Endothelial cell of umbilical vein (primary cell): ENCODE results near the gene RADIL. TPM values are rescaled to one million over a fixed set of nuclear protein-coding genes. Genes with fewer than 3 reads are reported as not detected.

Experiments
- BruUV-seq: library from RNA; stranded (reverse); fragments of 400-500 nt; replicated peaks from 2 replicates; lab custom pipeline; 2021; lab: Mats Ljungman, UMichigan
- CTCF ChIA-PET: fragments of 300-600, 350-600 bp; sonication (Branson Sonifier 250); formaldehyde crosslinking; loops from one replicate; lab custom pipeline; 2021; ENCODE audit warnings: antibody characterized with exemption, inconsistent platforms; lab: Charles Lee
- POLR2A ChIA-PET: fragments of 300-600, 350-600 bp; sonication (Branson Sonifier 250); formaldehyde crosslinking; loops from one replicate; lab custom pipeline; 2021; ENCODE audit warnings: antibody characterized with exemption, inconsistent platforms; lab: Charles Lee
- DNase-seq: peaks from one replicate; pipeline ENCODE4 v3.0.0-alpha.2; 2011; ENCODE audit warnings: low read depth, low spot score
- FAIRE-seq: peaks from 2 replicates; lab custom pipeline; 2011; peaks lifted over from hg19 to GRCh38; lab: Jason Lieb, UNC
- H2AFZ ChIP-seq: 2 replicates; pipeline ENCODE4 v1.6.0; 2012; ENCODE audit warnings: low read depth, low read length, control low read depth, inconsistent platforms
- H3K27ac ChIP-seq: 2 replicates; pipeline ENCODE4 v1.5.1; 2011; ENCODE audit warnings: low read depth, mild to moderate bottlenecking, control low read depth, low read length, moderate library complexity; ENCODE audit not compliant: insufficient read depth
- H3K27me3 ChIP-seq, 2 experiments: 2 replicates each; pipeline versions ENCODE4 v1.6.0 to v1.6.1; 2011; ENCODE audit warnings: low read length in 2 of 2, mixed read lengths in 1 of 2; ENCODE audit not compliant: control insufficient read depth in 2 of 2, insufficient read depth in 2 of 2
- H3K36me3 ChIP-seq, 2 experiments: 2 replicates in 1 of 2; 3 replicates in 1 of 2; pipeline ENCODE4 v1.5.1; 2011; ENCODE audit warnings: low read length in 2 of 2, mild to moderate bottlenecking in 1 of 2, moderate library complexity in 1 of 2; ENCODE audit not compliant: control insufficient read depth in 2 of 2, insufficient read depth in 2 of 2; ENCODE audit errors: extremely low read depth in 1 of 2
- H3K4me1 ChIP-seq: 3 replicates; pipeline ENCODE4 v1.5.1; 2011; ENCODE audit warnings: mild to moderate bottlenecking, low read length; ENCODE audit not compliant: control insufficient read depth, insufficient read depth; ENCODE audit errors: extremely low read depth
- H3K4me2 ChIP-seq: 2 replicates; pipeline ENCODE4 v1.6.1; 2011; ENCODE audit warnings: low read length, control low read depth, mixed read lengths; ENCODE audit not compliant: insufficient read depth
- H3K4me3 ChIP-seq, 3 experiments: fragments of 200-600 bp in 1 of 3; sonication (generic), shearing (Covaris generic) in 1 of 3; replicated peaks in 1 of 3; 2 replicates each; pipeline ENCODE4 v1.5.1; 2011 to 2016; ENCODE audit warnings: control low read depth in 3 of 3, low read length in 3 of 3, mild to moderate bottlenecking in 2 of 3, inconsistent platforms in 1 of 3, low read depth in 1 of 3, moderate library complexity in 1 of 3; ENCODE audit not compliant: insufficient read depth in 1 of 3
- H3K79me2 ChIP-seq: 2 replicates; pipeline ENCODE4 v1.6.0; 2012; ENCODE audit warnings: low read length, inconsistent platforms; ENCODE audit not compliant: control insufficient read depth, insufficient read depth
- H3K9ac ChIP-seq: replicated peaks from 2 replicates; pipeline ENCODE3; 2011; ENCODE audit warnings: low read length, control low read depth; ENCODE audit not compliant: insufficient read depth; ENCODE audit errors: extremely low read depth
- H3K9me1 ChIP-seq: replicated peaks from 3 replicates; pipeline ENCODE4 v1.6.0; 2011; ENCODE audit warnings: mild to moderate bottlenecking, low read length; ENCODE audit not compliant: control insufficient read depth, insufficient read depth; ENCODE audit errors: extremely low read depth
- H3K9me3 ChIP-seq: replicated peaks from 2 replicates; pipeline ENCODE4 v1.5.1; 2012; ENCODE audit warnings: low read length, inconsistent platforms; ENCODE audit not compliant: control insufficient read depth, insufficient read depth
- H4K20me1 ChIP-seq: replicated peaks from 2 replicates; pipeline ENCODE3; 2011; ENCODE audit warnings: mild to moderate bottlenecking, low read length; ENCODE audit not compliant: control insufficient read depth, insufficient read depth; ENCODE audit errors: extremely low read depth
- CTCF ChIP-seq, 2 donors: IDR thresholded peaks; 1 replicate in 1 of 2; 2 replicates in 1 of 2; pipeline ENCODE4 v1.5.1; 2011; ENCODE audit warnings: low read length in 2 of 2, mild to moderate bottlenecking in 2 of 2, moderate library complexity in 2 of 2, control low read depth in 1 of 2, inconsistent platforms in 1 of 2, low read depth in 1 of 2; ENCODE audit not compliant: insufficient read depth in 1 of 2; ENCODE audit errors: extremely low read depth in 1 of 2
- EZH2 ChIP-seq: IDR thresholded peaks from 2 replicates; pipeline ENCODE4 v1.6.1; 2012; ENCODE audit warnings: borderline replicate concordance, low read depth, mild to moderate bottlenecking, moderate library complexity, low read length, inconsistent platforms; ENCODE audit not compliant: severe bottlenecking
- FOS ChIP-seq: IDR thresholded peaks from 2 replicates; pipeline ENCODE4 v1.6.1; 2011; ENCODE audit warnings: mild to moderate bottlenecking, low read length, moderate library complexity, borderline replicate concordance; ENCODE audit not compliant: insufficient read depth
- GATA2 ChIP-seq: IDR thresholded peaks from 2 replicates; pipeline ENCODE4 v1.7.0; 2011; ENCODE audit warnings: low read depth, mild to moderate bottlenecking, moderate library complexity, mixed read lengths, low read length; ENCODE audit not compliant: insufficient read length, insufficient read depth
- JUN ChIP-seq: IDR thresholded peaks from 2 replicates; pipeline ENCODE4 v1.6.1; 2011; ENCODE audit warnings: borderline replicate concordance, low read depth; ENCODE audit not compliant: insufficient read length, insufficient read depth
- MAX ChIP-seq: IDR thresholded peaks from 2 replicates; pipeline ENCODE4 v1.6.1; 2011; ENCODE audit not compliant: insufficient read depth, insufficient read length
- MYC ChIP-seq: IDR thresholded peaks from one replicate; pipeline ENCODE4 v1.6.1; 2011; ENCODE audit warnings: mild to moderate bottlenecking, low read depth, low read length
- POLR2A ChIP-seq: IDR thresholded peaks from 2 replicates; pipeline ENCODE4 v1.6.1; 2012; ENCODE audit warnings: low read depth, mild to moderate bottlenecking, control low read depth, low read length
- POLR2AphosphoS5 ChIP-seq: IDR thresholded peaks from 2 replicates; pipeline ENCODE4 v1.6.1; 2012; ENCODE audit warnings: low read depth, mild to moderate bottlenecking, control low read depth, low read length, moderate library complexity; ENCODE audit not compliant: insufficient read depth
- dilution Hi-C: fragments of 300-500 bp; cut with MboI; formaldehyde crosslinking; loops from one replicate; pipeline ENCODE4 v1.15.0; 2019; ENCODE audit warnings: low sequenced_read_pairs; ENCODE audit not compliant: extremely low pct_ligation_motif_present
- intact Hi-C: fragments of 100-400 bp; cut with micrococcal nuclease; formaldehyde crosslinking; loops from one replicate; pipeline ENCODE4 v1.10.0; 2022
- polyA plus RNA-seq, 4 experiments: library from polyadenylated mRNA; depleted of rRNA in 3 of 4; stranded (reverse) in 3 of 4; unstranded in 1 of 4; fragments of >200 nt; gene quantifications; 2 replicates each; pipeline versions ENCODE4 v1.2.1 to v1.2.3, GENCODE V29; 2011 to 2012; ENCODE audit warnings: missing spikeins in 1 of 4
- total RNA-seq: library from RNA; stranded (reverse); gene quantifications from 2 replicates; pipeline ENCODE4 v1.2.3, GENCODE V29; 2021

Gene RADIL
- total and polyA plus RNA-seq, 2 donors (not counting 3 experiments of a cell fraction or from before 2014, with no cell fraction given): 1.2 to 2.5 TPM

- ChIA-PET POLR2A (no interaction called here), CTCF (no interaction called here)
- Histone ChIP-seq H3K4me1 (no peaks in the 10 kb centered on the region), H3K9me3 (no peaks in the 10 kb centered on the region), H4K20me1 (no peaks in the 10 kb centered on the region), H3K4me3 (no peak overlapping the region), H3K27me3 (no peaks in the 10 kb centered on the region), H3K9ac (no peak overlapping the region), H3K9me1 (no peaks in the 10 kb centered on the region), H3K27ac (no peak overlapping the region), H3K79me2 (peaks cover 7% of the 10 kb centered on the region), H2AFZ (no peak overlapping the region), H3K36me3 (peaks cover 23 to 53% of the 10 kb centered on the region in 2 experiments), H3K4me2 (no peak overlapping the region)
- dilution Hi-C loops (no loop called here), intact Hi-C loops (no loop called here)
- TF ChIP-seq POLR2A (no peak), GATA2 (no peak), POLR2AphosphoS5 (no peak), CTCF (IDR thresholded peaks at IDR 0.05; ENCODE audit: extremely low read depth in 1 of 2, insufficient read depth in 1 of 2, low read depth in 1 of 2, low read length in 2 of 2) (no peak), MAX (no peak), JUN (no peak), FOS (no peak), MYC (no peak), EZH2 (no peak)
- no peak for DNase-seq
- FAIRE-seq: no peak
- BruUV-seq: no TSS peak
Measured at GRCh38 chr7:4783762-4784351, 99.7 kb downstream of the RADIL start.
